GM06990 (cell line): ENCODE data around the gene PLCB4.

Source experiments
- DNase-seq: peaks from one replicate; pipeline ENCODE4 v3.0.0-alpha.2; 2011; ENCODE audit not compliant: insufficient read length; ENCODE audit errors: extremely low read depth
- H3K27me3 ChIP-seq: replicated peaks from 2 replicates; pipeline ENCODE4 v1.6.0; 2011; ENCODE audit warnings: low read length; ENCODE audit not compliant: control insufficient read depth, insufficient read depth
- H3K36me3 ChIP-seq: 2 replicates; pipeline ENCODE4 v1.5.1; 2011; ENCODE audit warnings: low read length; ENCODE audit not compliant: control insufficient read depth, insufficient read depth
- H3K4me3 ChIP-seq: replicated peaks from 2 replicates; pipeline ENCODE4 v1.5.1; 2011; ENCODE audit warnings: low read depth, mild to moderate bottlenecking, control low read depth, low read length
- TF ChIP-seq, protein P1 (sequence below): IDR thresholded peaks from 2 replicates; pipeline ENCODE4 v1.5.1; 2011; ENCODE audit warnings: low read length, control low read depth, mild to moderate bottlenecking, inconsistent platforms; ENCODE audit not compliant: insufficient read depth, poor library complexity, severe bottlenecking

The PLCB4 gene

GRCh38 chr20:9172851-9173250 lies 104.0 kb downstream of the PLCB4 start:
- TF ChIP-seq, protein P1, sequence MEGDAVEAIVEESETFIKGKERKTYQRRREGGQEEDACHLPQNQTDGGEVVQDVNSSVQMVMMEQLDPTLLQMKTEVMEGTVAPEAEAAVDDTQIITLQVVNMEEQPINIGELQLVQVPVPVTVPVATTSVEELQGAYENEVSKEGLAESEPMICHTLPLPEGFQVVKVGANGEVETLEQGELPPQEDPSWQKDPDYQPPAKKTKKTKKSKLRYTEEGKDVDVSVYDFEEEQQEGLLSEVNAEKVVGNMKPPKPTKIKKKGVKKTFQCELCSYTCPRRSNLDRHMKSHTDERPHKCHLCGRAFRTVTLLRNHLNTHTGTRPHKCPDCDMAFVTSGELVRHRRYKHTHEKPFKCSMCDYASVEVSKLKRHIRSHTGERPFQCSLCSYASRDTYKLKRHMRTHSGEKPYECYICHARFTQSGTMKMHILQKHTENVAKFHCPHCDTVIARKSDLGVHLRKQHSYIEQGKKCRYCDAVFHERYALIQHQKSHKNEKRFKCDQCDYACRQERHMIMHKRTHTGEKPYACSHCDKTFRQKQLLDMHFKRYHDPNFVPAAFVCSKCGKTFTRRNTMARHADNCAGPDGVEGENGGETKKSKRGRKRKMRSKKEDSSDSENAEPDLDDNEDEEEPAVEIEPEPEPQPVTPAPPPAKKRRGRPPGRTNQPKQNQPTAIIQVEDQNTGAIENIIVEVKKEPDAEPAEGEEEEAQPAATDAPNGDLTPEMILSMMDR: no peak
- DNase-seq: no peak
- Histone ChIP-seq H3K36me3 (no peaks in the 10 kb centered on the region), H3K27me3 (no peaks in the 10 kb centered on the region), H3K4me3 (no peak overlapping the region)

DNA sequence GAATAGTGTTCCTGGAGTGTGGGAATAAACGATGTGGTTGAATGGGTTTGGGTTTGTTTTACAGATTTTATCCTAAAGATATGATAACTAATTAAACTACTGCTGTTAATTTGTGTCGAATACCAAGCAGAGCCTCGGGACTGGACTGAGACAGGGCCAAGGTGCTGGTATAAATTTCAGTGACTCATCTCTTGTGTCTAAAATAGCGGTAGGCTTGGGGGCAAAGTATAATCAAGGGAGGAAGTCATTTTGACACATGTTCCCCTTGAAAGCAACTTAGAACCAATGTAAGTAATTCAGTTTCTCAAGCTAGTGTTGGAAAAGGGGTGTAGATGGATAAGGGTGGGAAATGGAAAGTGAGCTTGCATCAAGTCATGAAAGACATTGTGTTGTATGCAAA lies 108.4 kb downstream of the PLCB4 start:
- H3K4me3 ChIP-seq: no peak overlapping the region

GRCh38 chr20:9179193-9179802 lies 110.4 kb downstream of the PLCB4 start:
- Histone ChIP-seq H3K27me3 (no peaks in the 10 kb centered on the region), H3K4me3 (no peak overlapping the region), H3K36me3 (no peaks in the 10 kb centered on the region)
- no peak for DNase-seq
- TF ChIP-seq, protein P1: no peak

More for the DNA sequence above, 108.4 kb downstream of the PLCB4 start:
- Histone ChIP-seq H3K36me3 (no peaks in the 10 kb centered on the region), H3K27me3 (no peaks in the 10 kb centered on the region)
- DNase-seq: no peak
- TF ChIP-seq, protein P1: no peak

- Histone ChIP-seq H3K4me3 (no peak overlapping the region), H3K36me3 (no peaks in the 10 kb centered on the region), H3K27me3 (no peaks in the 10 kb centered on the region)
- DNase-seq: no peak
- TF ChIP-seq, protein P1: no peak
Measured at GRCh38 chr20:9179867-9180266, 111.0 kb downstream of the PLCB4 start.

GRCh38 chr20:9180481-9181257 lies 111.8 kb downstream of the PLCB4 start:
- Histone ChIP-seq H3K27me3 (no peaks in the 10 kb centered on the region), H3K4me3 (no peak overlapping the region), H3K36me3 (no peaks in the 10 kb centered on the region)
- TF ChIP-seq, protein P1: no peak
- DNase-seq: no peak

- no peak for DNase-seq
- Histone ChIP-seq H3K4me3 (no peak overlapping the region), H3K27me3 (no peaks in the 10 kb centered on the region), H3K36me3 (no peaks in the 10 kb centered on the region)
- TF ChIP-seq, protein P1: no peak
Measured at GRCh38 chr20:9185511-9185910, 116.6 kb downstream of the PLCB4 start.
